ENCODE data around the gene MYZAP.
A peak's percentile ranks its signal among the peaks of the same experiment; 100 is the strongest.

Gene MYZAP, protein sequence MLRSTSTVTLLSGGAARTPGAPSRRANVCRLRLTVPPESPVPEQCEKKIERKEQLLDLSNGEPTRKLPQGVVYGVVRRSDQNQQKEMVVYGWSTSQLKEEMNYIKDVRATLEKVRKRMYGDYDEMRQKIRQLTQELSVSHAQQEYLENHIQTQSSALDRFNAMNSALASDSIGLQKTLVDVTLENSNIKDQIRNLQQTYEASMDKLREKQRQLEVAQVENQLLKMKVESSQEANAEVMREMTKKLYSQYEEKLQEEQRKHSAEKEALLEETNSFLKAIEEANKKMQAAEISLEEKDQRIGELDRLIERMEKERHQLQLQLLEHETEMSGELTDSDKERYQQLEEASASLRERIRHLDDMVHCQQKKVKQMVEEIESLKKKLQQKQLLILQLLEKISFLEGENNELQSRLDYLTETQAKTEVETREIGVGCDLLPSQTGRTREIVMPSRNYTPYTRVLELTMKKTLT

DNA sequence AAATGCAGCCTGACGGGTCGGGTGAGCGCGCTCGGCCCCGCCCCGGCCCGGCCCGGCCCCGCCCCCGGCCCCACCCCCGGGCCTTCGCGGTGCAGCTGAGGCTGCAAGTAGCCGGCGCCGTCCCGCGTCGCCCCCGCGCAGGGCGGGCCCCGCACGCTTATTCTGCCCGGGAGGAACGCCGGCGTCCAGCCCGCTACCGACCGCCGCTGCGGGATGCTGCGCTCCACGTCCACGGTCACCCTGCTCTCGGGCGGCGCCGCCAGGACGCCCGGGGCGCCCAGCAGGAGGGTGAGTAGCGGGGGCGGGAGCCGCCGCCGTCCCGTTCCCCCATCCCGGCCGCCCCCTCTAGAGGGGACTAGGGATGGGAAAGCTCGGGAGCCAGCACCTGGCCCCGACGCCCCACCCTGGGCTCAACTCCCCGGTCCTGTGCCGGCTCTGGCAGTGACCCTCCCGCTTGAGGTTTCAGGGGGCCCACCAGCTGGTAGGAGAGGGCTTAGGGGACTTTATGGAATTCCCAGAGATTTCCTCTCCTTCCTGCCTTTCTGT, at the start of gene MYZAP:
MYZAP (plus strand) TSS at position 83 of the 546 bp plus-strand sequence; CDS start at position 214, 131 bp downstream.
- DNase-seq = no peak

DNA sequence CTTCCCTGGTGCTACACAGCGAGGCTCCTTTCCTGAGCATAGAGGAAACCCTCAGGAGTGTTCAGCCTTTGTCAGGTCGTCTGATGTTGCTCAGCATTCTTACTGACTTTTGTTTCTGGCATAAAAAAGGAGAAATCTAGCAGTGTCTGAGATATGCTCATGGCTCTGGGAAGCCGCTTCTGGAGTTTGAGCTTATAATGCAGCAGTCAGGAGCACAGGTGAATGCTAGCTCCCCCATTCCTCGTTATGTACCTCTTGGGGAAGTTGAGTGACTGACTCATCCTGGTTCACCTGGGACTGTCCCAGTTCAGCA, 49.2 kb upstream of the MYZAP start:
- DNase-seq = no peak

DNA sequence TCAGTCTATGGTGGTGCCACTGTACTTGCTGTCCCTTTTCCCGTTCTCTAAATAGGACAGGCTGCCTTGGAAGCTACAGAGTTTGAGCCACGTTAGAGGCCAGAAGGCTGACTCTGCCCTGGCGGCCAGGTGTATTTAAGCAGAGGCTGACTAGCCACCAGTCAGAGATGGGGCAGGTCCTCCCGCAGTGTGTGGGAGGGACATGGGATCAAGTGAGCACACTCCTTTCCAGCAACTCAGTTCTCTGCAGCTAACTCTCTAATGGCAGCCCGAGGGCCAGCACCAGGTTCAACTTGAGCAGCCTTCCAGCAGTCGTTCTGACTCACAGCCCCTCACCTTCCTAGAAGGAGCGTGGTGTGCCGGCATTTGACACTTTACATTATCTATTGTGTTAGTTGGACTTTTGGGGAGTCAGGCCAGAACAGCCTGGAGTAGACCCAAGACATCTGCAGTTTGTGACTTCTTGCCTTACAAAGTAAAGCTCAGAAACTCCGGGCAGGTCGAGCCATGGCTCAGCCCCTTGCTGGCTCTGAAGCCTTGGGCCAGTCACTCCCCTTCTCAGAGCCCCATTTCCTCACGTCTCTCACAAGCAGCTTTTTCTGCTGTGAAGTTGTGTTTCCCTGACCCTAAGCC, 46.7 kb upstream of the MYZAP start:
- DNase-seq = no peak

DNA sequence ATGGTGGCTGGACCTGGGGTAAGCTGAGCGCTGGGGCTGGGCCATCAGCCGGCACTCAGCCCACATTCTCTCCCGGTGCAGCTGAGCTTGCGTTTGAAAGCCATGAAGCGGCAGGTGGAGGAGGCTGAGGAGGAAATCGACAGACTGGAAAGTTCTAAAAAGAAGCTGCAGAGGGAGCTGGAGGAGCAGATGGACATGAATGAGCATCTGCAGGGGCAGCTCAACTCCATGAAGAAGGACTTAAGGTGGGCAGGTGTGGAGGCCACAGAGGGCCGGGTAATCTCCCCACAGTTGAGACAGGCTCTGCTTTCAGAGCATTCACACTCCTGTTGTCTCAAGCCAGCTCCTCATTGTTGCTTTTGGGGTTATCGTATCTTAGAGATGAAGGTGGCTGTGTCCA, 45.7 kb upstream of the MYZAP start:
- no peak for DNase-seq

DNA sequence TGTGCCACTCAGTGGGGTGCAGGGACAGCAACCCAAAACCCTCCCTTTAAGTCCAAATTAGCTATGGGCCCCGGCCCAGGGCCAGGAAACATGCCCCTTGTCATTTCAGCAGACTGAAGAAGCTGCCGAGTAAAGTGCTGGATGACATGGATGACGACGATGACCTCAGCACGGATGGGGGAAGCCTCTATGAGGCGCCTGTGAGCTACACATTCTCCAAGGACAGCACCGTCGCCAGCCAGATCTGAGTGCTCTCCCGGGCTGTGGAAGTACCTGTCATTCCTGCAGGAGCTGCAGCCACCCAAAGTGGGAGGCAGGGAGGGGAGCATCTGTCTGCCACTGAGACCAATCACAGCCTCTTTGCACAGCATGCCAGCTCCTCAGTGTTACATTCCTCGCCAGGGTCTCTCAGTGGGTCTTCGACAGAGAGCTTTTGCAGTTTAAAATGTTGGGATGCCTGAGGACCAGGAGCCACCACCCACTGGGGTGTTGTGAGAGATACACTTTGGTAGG, 44.4 kb upstream of the MYZAP start:
- no peak for DNase-seq

DNA sequence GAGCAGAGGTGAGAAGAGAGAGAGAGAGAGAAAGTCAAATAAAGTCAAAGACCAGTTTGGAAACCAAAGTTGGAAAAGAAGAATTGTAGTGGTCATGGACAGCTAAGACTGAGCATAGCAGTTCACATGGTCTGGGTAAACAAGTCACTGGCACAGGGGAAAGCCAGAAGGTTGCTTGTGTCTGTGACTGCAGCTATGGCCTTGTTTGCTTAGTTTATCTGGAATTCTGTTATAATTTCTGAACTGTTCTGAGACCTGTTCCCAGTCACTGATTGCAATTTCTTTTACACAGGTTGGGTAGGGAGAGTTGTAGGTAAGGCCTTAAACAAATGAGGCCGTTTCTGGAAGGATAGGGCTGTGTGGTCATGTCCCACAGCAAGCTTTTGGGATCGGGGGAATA, 43.4 kb upstream of the MYZAP start:
- no peak for DNase-seq

DNA sequence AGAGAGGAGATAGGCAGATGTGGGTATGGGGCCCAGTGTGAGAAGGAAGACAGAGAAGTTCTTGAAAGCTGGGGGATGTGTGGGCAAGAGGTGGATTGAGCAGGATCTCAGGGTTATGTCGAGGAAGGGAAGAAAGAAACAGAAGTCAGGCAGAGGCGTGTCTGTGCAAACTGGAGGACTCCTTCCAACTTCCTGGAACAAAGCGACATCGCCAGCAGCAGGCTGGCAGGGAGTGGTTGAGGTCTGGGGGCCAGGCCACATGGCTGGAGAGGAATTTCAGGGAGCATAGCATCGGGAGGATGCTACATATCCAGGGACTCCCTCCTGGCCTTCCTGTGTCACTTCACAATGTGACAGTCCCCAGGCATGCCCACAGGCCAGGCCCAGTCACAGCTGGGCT, 42.9 kb upstream of the MYZAP start:
- no peak for DNase-seq

DNA sequence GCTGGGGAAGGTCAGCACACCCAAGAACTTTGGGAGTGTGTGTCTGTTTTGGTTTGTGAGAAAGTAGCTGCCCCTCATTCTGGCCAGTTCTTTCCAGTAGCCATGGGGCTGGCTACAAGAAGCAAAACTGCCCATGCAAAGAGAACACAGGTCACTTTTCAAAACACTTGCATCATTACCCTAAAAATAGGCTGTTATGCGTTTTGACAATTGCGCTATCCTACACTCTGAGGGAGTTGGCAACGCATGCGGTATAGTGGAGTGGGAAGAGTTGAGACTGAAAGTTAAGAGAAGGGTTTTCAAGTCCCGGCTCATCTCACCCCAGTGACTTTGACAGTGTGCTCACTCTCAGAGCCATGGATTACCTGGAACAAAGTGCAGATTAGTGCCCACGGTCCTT, 41.8 kb upstream of the MYZAP start:
- DNase-seq = no peak

DNA sequence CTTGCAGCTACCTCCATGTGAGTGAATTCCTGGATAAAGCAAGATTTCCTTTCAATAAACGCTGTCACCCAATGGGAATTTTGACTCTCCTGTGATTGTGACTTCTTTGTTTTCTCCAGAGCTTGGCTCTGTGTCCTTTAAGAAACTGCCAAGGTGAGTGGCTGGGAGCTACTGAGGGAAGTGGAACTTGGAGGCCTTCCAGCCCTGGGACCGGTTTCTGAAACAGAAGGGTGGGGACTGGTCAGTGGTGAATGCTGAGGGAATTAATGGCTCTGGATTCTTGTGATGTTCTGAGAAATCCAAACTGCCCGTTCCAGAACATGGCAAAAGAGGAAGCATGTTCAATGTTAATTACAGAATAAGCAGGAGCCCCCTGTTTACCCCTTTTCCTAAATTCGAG, 41.1 kb upstream of the MYZAP start:
- DNase-seq = no peak

DNA sequence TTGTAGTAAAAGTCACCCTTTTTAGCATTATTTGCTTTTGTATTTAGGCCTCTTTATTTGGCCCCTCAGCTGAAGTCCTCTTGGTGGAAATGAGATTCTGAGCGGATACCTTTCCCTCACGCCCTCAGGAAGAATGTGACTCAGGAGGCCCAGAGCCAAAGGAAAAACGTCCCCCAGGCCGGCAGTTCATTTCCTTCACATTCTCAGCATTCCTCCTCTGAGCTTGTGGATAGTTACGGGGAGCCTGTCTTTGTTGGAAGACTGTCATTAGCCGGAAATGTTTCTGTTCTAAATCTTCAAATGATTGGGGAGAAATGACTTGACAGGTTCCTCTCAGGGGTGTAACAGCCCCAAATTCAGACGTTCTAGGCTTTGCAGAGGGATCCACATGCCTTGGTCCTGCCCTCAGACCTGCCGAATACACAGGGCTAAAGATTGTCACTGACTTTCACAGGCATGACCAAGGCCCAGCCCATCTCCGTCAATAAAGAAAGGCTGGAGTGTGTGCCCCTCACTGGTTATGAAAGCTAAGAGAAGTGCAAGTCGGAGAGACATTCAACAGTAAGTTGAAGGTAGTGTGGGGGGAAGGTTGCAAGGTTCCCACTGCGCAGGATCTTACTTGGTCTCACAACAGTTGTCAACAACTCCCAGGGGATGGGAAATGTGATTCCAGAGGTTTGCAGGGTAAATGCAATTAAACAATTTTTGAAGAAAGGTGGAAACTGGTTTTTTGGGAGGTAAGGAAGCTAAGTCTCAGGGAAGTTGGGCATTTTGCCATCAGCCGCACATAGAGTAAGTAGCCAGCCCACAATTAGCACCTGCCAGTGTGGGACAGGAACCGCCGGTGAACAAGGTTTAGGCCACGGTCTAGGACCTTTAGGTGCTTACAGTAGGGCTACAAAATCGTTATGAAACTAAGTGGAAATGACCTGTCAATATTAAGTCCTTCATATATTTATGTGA, 39.7 kb upstream of the MYZAP start:
- no peak for DNase-seq

DNA sequence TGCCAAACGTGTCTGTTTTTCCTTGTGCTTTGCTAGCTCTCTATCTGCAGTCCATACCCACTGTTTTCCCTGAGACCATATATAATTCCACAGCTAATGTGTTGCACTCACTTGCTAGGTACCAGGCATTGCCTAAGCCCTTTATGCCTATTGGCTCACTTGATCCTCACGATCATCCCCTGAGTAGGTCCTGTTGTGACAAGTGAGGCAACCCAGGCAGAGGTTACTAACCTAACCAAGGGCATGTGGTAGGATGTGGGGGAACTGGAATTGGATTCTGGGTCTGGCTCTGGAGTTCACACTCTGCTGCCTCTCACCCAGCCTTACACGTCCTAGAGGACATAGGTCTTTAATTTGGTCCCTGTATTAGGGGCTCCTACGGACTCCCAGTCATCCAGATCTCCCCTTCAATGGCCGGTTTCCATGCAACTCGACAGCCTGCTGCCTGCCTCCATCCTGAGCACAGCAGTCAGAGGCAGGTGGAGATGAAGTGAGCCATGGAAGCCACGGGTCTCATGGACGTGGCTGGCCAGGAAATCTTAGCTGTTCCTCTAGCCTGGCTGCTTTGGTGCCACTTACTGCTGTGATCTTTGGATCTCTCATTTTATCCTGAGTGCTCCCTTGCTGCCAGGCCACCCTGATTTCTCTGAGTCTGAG, 38.9 kb upstream of the MYZAP start:
- no peak for DNase-seq

DNA sequence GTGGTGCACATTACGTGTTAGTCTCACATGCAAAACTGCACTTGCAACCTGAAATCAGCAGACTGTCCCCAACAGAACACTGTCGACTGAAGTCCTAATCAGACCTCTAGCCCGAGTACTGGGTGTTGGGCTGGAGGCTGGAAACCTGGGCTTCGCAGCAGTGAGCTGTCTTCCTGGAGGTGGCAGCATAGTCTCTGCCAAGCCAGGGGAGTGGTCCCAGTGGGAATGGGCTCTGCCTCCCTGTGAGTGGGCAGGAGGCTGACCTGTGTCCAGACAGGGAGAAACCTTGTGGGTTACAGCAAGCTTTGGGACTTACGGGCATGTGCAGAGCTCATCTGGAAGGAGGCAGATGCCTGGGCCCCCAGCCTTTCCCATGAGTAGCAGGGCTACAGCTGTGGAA, 38.2 kb upstream of the MYZAP start:
- no peak for DNase-seq

DNA sequence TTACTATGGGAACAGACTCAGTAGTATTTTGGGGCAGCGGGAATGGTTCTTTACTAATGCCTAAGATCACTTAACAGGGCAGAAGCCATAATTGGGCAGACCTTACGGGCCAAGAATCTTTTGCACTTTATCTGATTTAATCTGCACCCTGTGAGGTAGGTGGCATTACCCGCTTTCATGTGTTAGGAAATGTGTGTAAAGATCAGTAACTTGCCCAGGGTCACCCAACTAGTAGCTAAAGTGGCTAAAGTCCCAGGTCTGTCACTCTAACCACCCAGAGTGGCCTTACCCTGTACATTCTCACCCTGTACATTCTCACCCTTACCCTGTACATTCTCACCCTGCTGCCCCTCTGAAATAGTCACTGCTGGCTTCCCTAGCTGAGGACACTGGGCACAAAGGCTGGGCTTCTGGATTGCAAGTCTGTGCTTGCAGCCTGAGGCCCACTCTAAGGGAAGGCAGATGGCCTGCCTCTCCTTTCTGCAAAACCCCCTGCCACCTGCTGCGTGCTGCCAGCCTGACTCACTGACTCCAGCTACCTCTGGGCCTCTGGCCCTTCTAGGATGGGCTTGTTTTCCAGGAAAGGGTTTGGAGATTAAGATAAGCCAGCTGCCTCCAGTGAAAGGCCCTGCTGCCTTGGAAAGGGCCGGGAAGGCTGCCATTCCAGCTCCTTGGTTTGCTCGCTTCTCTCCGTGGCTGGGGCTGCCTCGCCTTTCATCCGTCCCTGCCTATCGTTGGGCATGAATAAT, 37.5 kb upstream of the MYZAP start:
- DNase-seq = no peak

DNA sequence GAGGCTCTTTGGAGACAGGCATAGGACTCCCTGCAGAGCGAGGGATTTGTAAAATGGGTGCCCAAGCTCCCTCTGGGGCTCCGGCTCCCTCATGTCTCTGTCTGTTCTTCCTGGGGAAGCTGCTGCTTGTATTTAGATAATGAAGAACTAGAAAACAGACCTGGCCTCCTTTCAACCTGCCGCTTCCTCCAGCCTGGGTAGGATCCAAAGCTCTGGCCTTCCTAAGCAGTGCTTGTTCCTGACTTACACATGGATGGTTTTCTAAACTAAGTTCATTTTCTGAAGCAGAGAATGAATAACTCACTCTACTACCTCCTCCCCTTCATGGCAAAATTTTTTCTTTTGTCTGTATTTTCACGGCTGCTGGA, 36.9 kb upstream of the MYZAP start:
- DNase-seq = no peak

DNA sequence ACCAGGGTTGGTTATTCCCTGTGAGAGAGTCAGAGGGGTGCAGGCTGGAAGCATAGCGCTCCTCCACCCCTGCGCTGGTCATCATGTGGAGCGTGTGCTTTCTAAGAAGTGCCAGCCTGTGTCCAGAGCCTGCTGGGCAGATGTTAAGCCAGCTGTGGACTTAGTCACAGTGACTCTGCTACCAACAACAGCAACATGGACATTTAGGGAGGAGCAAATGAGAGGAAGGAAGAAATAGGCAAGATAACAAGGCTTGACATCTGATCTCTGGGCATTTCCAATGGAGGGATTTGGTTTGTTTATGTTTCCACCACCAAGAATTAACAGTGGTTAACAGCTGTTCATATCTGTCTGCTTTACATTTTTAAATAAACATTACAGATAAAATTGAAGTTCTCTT, 36.4 kb upstream of the MYZAP start:
- DNase-seq = no peak

DNA sequence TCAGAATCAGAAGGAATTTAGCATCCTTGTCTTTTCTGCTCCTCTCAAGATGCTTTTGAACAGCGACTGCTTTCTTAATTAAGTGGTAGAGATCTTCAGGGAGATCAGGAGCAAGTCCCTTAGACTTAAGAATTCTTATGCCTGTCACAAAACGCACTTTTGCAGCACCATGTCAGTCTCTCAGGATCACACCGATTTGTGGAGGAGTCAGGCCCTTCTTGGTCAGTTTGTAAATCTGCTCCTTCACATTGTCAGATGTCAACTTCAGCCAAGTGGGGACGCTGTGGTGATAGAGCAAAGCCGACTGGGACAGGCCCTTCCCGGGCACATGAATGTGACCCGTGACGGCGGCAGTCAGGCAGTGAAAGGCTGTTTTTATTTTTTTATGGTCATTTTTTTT, 35.7 kb upstream of the MYZAP start:
- no peak for DNase-seq

DNA sequence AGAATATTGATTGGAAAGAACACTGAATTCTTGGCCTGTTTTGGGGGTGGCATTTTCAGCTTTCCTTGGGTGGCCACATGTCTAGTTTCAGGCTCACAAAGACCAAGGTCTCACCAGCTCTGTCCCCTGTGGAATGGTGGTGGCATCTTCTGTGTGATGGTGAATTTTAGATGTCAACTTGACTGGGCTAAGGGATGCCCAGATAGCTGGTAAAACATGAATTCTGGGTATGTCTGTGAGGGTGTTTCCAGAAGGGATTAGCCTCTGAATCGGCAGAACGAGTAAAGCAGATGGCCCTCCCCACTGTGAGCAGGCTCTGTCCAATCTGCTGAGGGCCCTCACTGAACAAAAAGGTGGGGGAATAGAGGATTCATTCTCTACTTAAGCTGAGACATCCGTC, 34.4 kb upstream of the MYZAP start:
- DNase-seq = no peak

DNA sequence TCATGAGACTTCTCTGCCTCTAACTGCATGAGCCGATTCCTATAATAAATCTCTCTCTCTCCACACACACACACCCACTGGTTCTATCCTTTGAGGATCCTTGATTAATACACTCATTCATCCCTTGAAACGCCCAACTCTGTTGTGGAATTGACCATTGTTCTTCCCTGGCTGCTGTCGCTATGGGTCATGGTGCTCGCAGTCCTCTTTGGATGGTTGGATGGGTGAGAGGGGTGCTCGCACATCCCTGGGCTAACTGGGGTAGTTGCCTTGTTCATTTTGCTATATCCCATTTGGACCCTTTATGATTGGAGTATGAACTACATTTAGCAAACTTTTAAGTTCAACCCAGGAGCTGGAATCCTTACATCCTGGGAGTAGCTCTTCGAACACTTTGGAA, 33.9 kb upstream of the MYZAP start:
- DNase-seq = no peak

DNA sequence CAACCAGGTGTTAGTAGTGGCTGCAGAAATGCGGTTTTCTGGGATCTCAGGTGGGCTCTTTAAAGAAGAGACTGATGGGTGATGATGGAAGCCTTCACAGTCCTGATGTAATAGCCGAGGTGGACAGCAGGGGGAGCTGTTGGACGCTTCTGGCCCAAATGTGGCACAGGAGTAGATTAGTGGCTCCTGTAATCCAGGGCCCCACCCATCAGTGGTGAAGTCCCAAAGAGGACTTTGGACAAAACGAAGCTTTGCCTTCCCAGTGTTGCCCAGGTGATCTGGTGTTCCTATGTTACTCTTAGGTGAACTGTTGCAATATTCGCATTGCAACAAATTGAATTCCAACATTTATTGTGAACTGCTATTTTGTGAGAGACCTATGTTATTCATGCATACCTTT, 31.8 kb upstream of the MYZAP start:
- no peak for DNase-seq

DNA sequence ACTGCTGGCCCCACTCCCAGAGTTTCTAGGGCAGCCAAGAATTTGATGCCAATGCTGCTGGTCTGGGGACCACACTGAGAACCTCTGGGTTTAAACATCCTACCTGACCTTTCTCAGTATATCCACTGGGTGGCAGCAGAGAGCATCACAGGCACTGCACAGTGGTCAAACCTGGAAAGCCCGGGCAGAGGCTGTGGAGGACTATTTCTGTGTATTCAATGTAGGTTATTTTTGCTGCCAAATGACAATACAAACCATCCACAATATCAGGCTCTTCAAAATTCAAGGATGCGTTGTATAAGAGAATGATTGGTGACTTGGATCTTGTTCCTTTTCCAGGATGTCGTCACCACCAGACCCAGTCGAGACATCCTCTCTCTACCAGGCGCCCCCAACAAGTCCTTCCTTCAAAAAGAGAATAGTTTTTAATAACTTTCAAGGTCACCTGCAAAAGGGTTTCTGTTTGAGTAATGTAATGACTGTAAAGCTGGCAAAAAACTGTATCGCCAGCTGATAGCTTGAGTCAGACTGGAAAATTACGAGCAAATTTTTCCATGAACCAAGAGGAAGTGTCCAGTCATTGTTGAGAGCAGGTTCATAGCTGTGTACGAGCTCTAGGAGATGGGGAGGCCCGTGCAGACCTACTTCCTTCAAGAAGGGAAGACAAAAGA, 30.5 kb upstream of the MYZAP start:
- DNase-seq = peak; percentile 59

DNA sequence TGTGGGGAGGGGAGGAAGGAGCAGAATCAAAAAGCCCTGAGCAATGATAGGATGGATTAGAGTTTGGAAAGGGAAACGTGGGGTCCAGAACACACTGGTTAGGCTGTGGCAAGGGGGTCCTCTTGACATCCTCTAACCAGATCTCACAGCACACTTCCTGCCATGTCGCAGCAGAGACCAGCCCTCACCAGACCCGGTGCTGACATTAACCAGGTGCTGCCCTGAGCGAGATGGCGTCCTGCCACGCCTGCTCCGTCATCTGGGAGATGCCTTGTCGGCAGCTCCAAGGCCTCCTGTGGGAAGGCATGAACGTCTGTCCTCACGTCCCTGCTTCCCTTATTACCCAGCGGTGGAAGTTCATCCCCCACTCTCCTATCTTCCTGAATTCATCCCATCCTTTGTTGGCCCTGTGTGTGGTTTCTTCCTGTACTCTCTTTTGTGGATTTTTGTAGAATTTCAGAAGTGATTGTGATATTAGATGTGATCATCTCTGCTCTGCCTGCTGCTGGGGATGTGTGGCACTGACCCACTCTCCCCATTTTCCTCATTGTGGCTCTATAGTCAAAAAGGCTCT, 29.4 kb upstream of the MYZAP start:
- DNase-seq = no peak

All from NCI-H2029 (cell line).